Testis (tissue), 3 donors: ENCODE results near the gene EXOC3L1. TPM values are rescaled to one million over a fixed set of nuclear protein-coding genes. Genes with fewer than 3 reads are reported as not detected.
A peak's percentile ranks its signal among the peaks of the same experiment; 100 is the strongest.

Source experiments
- DNase-seq: peaks from one replicate; pipeline ENCODE4 v3.0.0-alpha.2; 2019
- H3K27ac ChIP-seq, 2 donors: fragments of 200-600 bp; sonication (generic); one replicate each; pipeline ENCODE4 v1.5.1; 2019
- H3K27me3 ChIP-seq: fragments of 200-600 bp; sonication (generic); one replicate; pipeline ENCODE4 v1.5.1; 2019
- H3K36me3 ChIP-seq: fragments of 200-600 bp; sonication (generic); one replicate; pipeline ENCODE4 v1.5.1; 2017; ENCODE audit warnings: low read depth; ENCODE audit errors: missing control alignments
- H3K4me1 ChIP-seq: fragments of 200-600 bp; sonication (generic); one replicate; pipeline ENCODE4 v1.5.1; 2019
- H3K4me3 ChIP-seq, 2 donors: fragments of 200-600 bp; sonication (generic); one replicate each; pipeline ENCODE4 v1.5.1; 2017 to 2019
- H3K9me3 ChIP-seq: fragments of 200-600 bp; sonication (generic); one replicate; pipeline ENCODE4 v1.5.1; 2017
- CTCF ChIP-seq, 3 experiments: fragments of 450-650 bp in 2 of 3; fragments of 200-600 bp in 1 of 3; sonication (generic) in 1 of 3; IDR thresholded peaks; one replicate each; pipeline ENCODE4 v1.5.1; 2016 to 2019; ENCODE audit warnings: antibody characterized with exemption in 3 of 3, mild to moderate bottlenecking in 2 of 3, moderate library complexity in 1 of 3
- POLR2A ChIP-seq: fragments of 450-650 bp; IDR thresholded peaks from one replicate; pipeline ENCODE4 v1.6.1; 2017; ENCODE audit warnings: antibody characterized with exemption, mild to moderate bottlenecking, moderate library complexity
- WGBS, 2 donors: methylation state at CpG; one replicate each; pipeline ENCODE4 v1.1.5; 2018; 5-methylcytosine and 5-hydroxymethylcytosine counted together
- intact Hi-C: fragments of 100-400 bp; cut with DNase I; formaldehyde crosslinking; loops from one replicate; pipeline ENCODE4 v1.15.1; 2023; ENCODE audit warnings: low total_unique reads
- polyA plus RNA-seq: library from polyadenylated mRNA; stranded (reverse); fragments of 350-450 nt; fragmentation: Illumina TruSeq; extraction: RNeasy Lipid Tissue Mini Kit (QIAGEN cat#74804); gene quantifications from one replicate; pipeline ENCODE4 v1.2.3, GENCODE V29; 2014; ENCODE audit warnings: low read depth, low replicate concordance; ENCODE audit not compliant: insufficient read depth
- total RNA-seq, 2 donors: library from RNA; depleted of rRNA; stranded (reverse); fragments of >200 nt; gene quantifications; one replicate each; pipeline ENCODE4 v1.2.3, GENCODE V29; 2016

Gene EXOC3L1
- total and polyA plus RNA-seq, 3 donors from 2014 or later: 2.6 to 9.0 (median 5.1) TPM

- Histone ChIP-seq H3K27ac (no peak overlapping the region), H3K9me3 (no peaks in the 10 kb centered on the region), H3K4me3 (no peak overlapping the region), H3K4me1 (peaks cover 16% of the 10 kb centered on the region), H3K36me3 (no peaks in the 10 kb centered on the region), H3K27me3 (no peaks in the 10 kb centered on the region)
- no peak for DNase-seq
- intact Hi-C loops: no loop called here
- no peak for TF ChIP-seq CTCF (IDR thresholded peaks at IDR 0.05)
- TF ChIP-seq POLR2A: no peak
- WGBS, 2 donors: 81 to 84% methylated on average over 8 to 16 of the region's 16 CpGs
Observed at GRCh38 chr16:67237396-67238277, 47.7 kb upstream of the EXOC3L1 start.

- 58 to 70% methylated on average over 41 to 50 of the region's 50 CpGs for WGBS, 2 donors
- peak; percentile 80 for DNase-seq
Observed at GRCh38 chr16:67236563-67237395, 46.8 kb upstream of the EXOC3L1 start.

GRCh38 chr16:67235816-67236562 lies 46.1 kb upstream of the EXOC3L1 start:
- 66 to 81% methylated on average over 17 of the region's 17 CpGs for WGBS, 2 donors
- Histone ChIP-seq H3K27ac (no peak overlapping the region), H3K4me1 (peaks cover 4% of the 10 kb centered on the region), H3K27me3 (no peaks in the 10 kb centered on the region), H3K4me3 (peak overlapping the region in 1 of 2 donors; percentile 20), H3K36me3 (no peaks in the 10 kb centered on the region), H3K9me3 (no peaks in the 10 kb centered on the region)
- TF ChIP-seq CTCF (IDR thresholded peaks at IDR 0.05) (no peak), POLR2A (no peak)
- intact Hi-C loops: no loop called here
- no peak for DNase-seq

More at GRCh38 chr16:67236563-67237395, 46.8 kb upstream of the EXOC3L1 start:
- H3K4me3 ChIP-seq: peak overlapping the region in 1 of 2 donors; percentile 20
- H3K9me3 ChIP-seq: no peaks in the 10 kb centered on the region
- intact Hi-C loops: no loop called here
- H3K4me1 ChIP-seq: peaks cover 12% of the 10 kb centered on the region
- no peak for TF ChIP-seq POLR2A
- no peak overlapping the region for H3K27ac ChIP-seq
- no peaks in the 10 kb centered on the region for H3K27me3 ChIP-seq
- H3K36me3 ChIP-seq: no peaks in the 10 kb centered on the region

- Histone ChIP-seq H3K27me3 (no peaks in the 10 kb centered on the region), H3K4me1 (no peaks in the 10 kb centered on the region), H3K4me3 (no peak overlapping the region), H3K9me3 (no peaks in the 10 kb centered on the region), H3K36me3 (no peaks in the 10 kb centered on the region), H3K27ac (no peak overlapping the region)
- intact Hi-C loops: no loop called here
- WGBS, 2 donors: 93 to 94% methylated on average over 9 to 10 of the region's 10 CpGs
- no peak for DNase-seq
- no peak for TF ChIP-seq POLR2A
- TF ChIP-seq CTCF (IDR thresholded peaks at IDR 0.05): no peak
Observed at GRCh38 chr16:67234180-67234597, 44.3 kb upstream of the EXOC3L1 start.
